HG03520 (cell line): ENCODE results near the gene INTU.
A peak's percentile ranks its signal among the peaks of the same experiment; 100 is the strongest.
"Not testable (repeated sequence)": the region's sequence is repeated elsewhere in the genome, so short reads cannot be mapped to it uniquely, and the experiment has no call there.

Experiments used
- ATAC-seq: cut with Tn5 transposase; IDR thresholded peaks from one replicate; pipeline ENCODE4 v1.9.1; 2021; ENCODE audit warnings: mild to moderate bottlenecking, moderate library complexity; ENCODE audit not compliant: unreplicated experiment

The INTU gene

DNA sequence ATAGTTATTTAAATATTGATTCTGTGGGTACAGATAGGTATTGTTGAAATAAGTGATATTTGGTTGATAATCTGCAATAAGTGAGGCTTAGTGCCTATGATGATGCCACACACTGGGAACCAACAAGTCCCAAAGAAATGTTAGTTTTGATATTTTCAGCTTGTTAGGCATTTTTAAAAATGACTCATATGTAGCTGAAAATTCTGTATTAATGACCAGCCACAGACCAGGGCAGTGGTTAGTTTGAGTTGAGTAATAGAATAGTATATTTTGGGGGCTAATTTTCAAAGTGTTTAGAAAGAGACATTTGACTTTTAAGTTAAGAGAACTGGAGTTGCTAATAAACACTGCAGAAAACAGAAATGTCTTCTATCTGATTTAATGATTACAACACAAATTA, 9.4 kb downstream of the INTU start:
- no peak for ATAC-seq

DNA sequence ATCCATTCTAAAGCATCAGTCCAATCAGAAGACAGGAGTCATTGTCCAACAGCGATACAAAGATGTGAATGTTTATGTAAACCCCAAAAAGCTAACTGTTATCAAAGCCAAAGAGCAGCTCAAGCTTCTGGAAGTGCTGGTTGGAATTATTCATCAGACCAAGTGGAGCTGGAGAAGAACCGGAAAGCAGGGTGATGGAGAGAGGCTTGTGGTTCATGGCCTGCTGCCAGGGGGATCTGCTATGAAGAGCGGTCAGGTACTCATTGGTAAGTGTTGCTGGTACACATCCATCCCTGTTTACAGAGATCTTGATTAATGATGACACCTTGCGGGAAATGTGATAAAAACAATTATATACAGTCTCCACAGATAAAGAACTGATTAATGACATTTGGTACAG, 11.0 kb downstream of the INTU start:
- no peak for ATAC-seq

DNA sequence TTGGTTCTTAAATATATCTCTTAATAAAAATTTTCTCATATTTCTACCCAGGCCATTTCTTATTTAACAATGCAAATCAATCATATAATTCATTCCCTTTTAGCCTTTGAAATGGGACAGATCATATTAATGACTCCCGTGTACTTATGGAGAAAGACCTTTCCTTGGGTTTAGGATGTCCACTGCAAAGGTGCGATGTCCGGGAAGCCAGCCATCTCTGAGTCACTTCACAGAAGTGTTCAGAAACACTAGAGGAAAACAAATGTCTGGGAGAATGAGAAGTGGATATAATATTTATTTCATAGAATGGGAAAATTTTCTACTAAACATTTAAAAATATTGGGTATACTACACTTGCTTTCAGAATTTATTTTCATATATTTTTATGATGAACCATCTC, 15.3 kb downstream of the INTU start:
- ATAC-seq: no peak

DNA sequence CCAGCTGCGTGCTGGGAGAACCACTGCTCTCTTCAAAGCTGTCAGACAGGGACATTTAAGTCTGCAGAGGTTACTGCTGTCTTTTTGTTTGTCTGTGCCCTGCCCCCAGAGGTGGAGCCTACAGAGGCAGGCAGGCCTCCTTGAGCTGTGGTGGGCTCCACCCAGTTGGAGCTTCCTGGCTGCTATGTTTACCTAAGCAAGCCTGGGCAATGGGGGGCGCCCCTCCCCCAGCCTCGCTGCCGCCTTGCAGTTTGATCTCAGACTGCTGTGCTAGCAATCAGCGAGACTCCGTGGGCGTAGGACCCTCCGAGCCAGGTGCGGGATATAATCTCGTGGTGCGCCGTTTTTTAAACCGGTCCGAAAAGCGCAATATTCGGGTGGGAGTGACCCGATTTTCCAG, 22.8 kb downstream of the INTU start:
- ATAC-seq: not testable (repeated sequence)

DNA sequence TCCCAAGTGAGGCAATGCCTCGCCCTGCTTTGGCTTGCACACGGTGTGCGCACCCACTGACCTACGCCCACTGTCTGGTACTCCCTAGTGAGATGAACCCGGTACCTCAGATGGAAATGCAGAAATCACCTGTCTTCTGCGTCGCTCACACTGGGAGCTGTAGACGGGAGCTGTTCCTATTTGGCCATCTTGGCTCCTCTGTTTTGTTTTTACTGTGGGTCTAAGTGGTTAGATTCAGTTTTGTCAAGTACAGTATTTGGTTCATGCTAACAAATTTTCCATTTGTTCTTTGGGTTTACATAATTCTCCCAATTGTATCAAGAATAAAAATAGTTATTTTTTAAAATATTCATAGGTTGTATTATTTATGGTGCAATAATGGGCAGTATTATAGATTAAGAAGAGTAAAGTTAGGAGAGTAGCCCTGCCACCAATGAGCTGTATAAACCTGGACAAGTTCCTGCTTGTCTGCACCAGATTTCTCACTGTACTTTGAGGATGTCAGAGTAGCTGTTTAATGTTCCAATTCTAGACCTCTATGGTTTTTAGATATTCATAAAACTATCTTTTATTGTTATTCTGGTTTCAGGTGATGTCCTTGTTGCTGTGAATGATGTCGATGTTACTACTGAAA, 23.4 kb downstream of the INTU start:
- no peak for ATAC-seq

DNA sequence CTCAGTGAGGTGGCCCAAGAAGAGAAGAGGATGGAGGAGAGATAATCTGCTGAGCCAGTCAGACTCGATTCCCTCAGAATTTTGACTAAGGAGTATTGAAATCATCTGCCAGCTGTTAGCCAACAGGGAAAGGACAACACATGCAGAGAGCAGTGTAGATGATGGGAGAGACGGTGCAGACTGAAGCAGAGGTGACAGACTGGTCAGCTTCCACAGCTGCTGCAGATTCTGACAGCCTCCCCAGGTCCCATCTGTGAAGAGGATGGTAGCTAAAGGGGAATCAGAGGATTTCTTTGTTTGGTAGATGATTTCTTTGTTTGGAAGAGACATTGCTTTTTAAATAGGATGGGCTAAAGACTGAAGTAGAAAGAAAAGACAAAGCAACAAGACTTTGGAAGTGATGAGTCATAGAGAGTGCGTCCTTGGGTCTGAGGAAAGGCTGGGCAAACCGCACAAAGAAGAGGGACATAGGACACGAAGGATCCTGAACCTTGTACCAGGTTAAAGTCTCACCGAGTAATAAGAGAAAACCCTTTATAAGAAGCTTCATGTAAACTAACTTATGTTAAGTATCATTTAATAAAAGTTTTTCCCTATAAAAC, 27.6 kb downstream of the INTU start:
- ATAC-seq: no peak

DNA sequence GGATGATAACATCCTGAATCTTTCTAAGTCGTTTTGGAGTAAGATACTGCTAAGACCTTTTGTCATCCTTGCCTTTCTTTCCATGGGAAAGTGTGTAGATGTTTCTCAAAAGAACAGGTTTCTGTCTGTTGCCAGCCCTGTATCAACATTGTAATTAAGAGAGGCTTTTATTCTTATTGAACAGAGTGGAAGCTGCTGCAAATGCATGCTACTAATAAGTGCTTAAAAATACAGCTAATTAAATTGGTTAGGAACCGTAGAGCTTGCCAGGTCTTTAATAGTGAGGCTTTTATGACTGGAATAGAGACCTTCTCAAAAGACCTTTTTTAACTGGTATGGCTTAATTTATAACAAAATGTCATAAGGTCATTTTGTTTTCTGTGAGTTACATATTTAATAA, 34.4 kb downstream of the INTU start:
- ATAC-seq: no peak

DNA sequence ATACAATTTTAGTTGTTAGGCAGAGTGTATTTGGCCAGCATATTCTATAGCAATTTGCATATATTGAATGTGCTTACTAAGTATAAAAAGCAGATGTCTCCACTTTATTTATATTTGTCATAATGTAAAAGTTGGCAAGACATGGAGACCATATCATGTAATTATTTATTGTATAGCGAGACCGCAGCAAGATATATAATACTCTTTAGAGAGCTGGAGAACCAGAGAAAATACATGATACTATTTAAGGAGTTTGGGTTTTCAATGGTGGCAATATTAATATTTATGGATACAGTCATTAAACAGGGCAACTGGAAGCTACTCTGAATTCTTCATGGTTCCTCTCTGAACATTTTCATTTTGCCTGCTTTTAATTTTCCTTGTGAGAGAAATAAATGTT, 35.0 kb downstream of the INTU start:
- ATAC-seq: no peak

DNA sequence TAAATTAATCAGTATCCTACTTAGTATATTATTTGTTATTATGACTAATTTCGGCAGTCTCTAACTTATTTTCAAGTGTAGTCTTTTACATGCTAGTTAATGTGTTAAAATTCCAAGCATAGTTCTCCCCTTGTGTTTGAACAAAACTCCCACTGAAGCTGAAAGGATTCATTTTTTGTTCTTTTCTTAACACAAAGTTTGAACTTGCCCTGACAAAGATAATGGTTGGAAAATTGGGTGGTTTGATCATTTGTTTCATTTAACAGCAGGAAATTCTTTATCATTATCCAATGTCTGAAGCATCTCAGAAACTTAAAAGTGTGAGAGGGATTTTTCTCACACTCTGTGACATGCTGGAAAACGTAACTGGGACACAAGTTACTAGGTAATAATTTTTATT, 36.0 kb downstream of the INTU start:
- no peak for ATAC-seq

DNA sequence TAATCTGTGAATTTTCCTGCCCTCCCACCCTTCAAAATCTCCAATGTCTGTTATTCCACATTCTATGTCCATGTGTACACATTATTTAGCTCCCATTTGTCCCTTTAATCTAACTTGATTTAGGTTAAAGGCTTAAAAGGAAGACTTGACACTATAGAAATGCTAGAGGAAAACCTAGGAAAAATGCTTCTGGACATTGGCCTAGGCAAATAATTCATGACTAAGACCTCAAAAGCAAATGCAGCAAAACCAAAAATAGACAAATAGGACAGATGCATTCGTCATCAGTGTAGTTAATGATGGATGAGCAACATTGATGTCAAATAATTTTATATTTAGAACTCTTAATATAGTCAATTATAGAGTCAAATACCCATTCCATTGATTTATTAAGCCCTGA, 36.9 kb downstream of the INTU start:
- ATAC-seq: no peak

DNA sequence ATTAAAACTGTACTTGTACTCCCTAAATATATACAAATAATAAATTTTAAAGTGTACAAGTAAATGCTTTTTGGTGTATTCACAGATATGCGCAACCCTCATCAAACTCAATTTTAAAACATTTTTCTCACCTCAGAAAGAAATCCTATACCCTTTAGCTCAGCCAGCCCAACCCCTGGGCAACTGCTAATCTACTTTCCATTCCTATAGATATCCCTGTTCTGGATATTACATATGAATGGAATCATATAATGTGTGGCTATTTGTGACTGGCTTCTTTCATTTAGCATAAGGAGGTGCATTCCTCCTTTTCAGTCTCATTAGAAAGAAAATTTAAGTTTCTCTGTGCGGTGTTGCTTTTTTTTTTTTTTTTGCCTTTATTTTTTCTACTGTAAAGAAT, 39.4 kb downstream of the INTU start:
- ATAC-seq: no peak

DNA sequence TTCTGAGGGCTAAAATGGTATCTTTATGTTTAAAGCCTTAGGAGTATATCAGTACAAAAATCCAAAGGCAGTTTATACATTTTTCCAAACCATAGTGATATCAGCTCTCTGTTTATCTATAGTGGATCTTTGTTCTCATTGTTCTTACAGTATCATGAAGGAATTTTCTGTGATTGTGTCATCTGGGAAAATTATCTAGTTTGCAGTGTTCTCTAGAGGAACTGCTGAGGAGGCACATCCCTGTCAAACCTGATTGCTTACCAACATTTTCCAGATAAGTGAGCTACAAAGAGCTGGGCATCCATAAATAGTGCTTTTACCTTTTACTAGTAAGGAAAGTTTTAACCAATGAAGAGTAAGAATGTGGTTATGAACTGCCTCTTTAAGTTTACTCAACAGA, 52.5 kb downstream of the INTU start:
- ATAC-seq: no peak

DNA sequence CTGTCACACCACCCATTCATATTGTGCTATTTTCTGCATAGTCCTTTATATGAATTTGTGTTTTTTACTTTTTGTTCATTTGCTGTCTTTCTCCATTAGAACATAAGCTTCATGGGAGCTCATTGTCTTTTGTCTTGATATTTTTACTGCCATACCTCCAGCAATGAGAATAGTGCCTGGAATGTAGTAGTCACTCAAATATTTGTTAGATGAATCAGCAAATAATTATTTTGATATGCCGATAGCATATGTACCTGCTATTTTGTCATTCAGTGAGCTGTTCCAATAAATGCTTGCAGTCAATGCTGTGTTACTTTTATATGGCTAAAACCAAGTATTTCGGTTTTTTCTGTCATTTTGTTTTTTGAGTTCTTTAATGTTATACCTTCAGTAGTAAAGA, 53.9 kb downstream of the INTU start:
- no peak for ATAC-seq

DNA sequence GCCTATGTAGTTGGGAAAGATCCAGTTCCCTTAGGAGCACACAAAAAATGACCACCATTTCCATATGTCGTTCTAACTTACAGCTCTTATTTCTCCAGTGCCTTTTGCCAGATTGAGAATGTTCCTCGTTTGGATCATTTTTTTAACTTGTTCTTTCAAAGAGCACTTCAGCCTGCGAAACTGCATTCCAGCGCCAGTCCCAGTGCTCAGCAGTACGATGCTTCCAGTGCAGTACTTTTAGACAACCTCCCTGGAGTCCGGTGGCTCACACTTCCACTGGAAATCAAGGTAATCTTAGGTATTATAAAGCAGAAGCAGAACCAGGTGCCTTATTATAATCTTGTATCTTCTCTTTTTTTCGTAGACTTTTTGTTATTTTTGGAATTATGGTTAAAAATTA, 54.8 kb downstream of the INTU start:
- ATAC-seq: no peak

DNA sequence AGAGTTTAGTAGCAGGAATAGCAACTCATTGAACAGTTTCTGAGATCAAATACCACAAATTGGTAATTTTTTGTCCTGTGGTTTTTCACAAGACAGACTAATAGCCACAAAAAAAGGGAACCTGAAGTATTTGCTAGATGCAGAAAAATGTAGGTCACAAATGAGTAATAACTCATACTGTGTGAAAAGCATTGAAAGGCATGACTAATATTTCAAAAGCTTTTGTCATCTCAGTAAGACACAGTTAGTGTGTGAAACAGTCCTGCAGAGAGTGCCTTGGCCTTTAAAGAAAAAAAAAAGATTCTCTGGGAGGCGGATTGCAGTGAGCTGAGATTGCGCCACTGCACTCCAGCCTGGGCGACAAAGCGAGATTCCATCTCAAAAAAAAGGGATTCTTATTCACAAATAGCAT, 66.0 kb downstream of the INTU start:
- peak; percentile 100 for ATAC-seq

DNA sequence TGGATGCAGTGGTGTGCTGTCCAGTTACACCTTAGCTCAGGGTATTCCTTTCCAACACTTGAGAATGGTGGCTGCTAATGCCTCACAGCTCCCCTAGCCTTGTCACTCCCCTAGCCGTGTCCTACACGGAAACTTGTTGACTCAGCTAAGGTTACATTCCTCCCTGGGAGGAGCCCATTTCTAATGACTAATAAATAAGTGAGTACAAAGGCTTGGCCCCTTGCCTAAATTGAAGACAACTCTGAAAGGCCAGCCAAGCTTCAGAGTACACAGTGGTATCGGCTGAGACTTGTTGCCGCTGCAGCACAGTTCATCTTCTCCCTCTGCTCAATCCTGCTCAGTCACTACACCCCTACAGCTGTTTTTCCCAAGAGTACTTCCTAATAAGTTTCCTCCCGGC, 76.2 kb downstream of the INTU start:
- ATAC-seq: no peak

DNA sequence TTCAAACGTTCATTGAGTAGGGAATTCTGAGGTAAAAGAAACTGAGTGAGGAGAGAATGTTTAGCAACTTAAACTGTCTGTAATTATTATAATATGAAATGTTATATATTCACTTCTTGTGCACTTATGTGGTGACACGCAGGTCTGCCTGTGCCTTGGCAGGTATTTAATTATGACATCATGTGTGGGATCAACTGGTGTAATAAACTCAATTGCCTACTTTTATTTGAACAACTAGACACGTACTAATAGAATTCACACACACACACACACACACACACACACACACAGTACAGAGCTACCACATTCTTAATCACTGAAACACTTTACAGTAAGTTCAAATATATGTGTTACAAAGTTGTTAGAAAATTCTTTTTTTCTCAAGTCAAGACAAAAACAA, 76.7 kb downstream of the INTU start:
- ATAC-seq: no peak

DNA sequence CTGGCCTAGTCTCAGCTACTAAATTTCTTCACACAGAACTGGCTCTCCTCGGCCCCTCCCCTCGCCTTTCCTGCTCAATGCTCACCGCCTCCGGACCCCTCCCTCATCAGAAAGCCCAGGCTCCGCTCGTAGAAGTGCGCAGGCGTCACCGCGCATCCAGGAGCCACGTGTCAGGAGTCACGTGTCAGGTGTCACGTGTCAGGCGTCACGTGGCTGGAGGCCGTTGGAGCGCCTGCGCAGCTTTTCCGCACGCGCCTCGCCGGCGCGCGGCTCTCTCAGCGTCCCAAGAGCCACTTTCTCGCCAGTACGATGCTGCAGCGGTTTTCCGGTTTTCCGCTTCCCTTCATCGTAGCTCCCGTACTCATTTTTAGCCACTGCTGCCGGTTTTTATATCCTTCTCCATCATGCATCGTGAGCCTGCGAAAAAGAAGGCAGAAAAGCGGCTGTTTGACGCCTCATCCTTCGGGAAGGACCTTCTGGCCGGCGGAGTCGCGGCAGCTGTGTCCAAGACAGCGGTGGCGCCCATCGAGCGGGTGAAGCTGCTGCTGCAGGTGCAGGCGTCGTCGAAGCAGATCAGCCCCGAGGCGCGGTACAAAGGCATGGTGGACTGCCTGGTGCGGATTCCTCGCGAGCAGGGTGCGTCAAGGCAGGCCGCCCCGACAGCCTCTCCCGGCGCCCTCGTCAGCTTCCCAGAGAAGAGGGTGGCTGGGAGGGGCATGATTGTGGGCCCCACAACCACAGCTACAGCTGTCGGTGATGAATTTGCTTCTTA, 97.6 kb downstream of the INTU start, which contains the start of gene SLC25A31:
TSS of gene SLC25A31 (plus strand) at position 259 of the 772 bp plus-strand sequence. CDS start at position 405, 146 bp downstream.
- no peak for ATAC-seq

DNA sequence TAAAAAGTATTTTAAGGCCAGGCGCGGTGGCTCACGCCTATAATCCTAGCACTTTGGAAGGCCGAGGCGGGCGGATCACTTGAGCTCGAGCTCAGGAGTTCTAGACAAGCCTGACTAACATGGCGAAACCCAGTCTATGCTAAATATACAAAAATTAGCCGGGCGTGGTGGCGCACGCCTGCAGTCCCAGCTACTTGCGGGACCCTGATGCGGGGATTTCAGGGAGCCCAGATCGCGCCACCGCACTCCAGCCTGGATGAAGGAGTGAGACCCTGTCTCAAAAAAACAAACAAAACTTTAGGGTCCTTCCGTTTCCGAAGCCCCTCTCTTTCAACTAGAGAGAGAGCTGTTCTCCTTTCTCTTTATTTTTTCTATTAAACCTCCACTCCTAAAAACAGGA, 98.6 kb downstream of the INTU start:
- no peak for ATAC-seq

DNA sequence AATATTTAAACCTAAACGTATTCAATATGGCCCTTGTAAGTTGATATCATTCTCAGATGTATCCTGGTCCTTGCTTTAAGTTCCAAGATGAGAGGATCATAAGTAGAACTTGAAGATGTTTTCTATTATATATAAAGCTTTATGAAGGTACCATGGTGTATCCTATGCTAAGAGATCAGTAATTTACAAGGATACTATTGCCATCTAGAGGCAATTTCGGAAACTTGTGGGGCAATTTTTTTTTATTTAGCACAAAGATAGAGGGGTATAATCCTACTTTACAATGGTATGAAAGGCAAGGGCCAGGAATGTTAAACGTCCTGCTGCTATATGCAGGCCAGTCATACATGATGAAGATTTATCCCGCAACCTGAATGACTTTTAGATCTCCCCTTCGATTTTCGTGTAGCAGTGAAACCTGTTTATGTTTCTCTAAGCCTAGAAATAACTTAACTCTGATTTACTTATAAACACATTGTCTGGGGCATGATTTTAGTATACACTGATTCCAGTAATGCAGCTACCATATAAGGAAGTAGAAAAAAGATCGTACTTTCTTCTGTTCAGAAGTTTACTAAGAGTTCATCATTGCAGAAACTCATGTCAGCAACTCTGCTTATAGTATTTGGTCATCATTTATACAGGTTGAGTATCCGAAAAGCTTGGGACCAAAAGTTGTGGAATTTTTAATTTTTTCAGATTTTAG, 100.0 kb downstream of the INTU start:
- ATAC-seq: peak; percentile 68

DNA sequence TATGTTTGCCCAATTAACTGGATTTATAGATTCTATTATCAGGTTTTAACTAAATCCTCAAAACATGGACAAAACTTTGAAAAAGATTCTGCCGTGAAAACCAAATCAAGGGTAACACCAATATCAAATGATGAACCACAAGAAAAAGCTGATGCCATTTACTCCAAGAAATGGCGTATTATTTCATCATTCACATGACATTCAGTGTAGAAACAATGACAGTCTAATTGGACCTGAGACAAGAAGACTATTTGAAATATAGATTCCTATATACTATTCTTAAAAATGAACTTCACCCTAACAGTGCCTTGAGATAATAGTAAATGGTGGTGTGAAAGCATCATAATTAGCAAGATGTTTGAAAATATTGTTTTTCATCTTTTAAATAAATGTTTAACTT, 102.2 kb downstream of the INTU start:
- ATAC-seq: no peak

DNA sequence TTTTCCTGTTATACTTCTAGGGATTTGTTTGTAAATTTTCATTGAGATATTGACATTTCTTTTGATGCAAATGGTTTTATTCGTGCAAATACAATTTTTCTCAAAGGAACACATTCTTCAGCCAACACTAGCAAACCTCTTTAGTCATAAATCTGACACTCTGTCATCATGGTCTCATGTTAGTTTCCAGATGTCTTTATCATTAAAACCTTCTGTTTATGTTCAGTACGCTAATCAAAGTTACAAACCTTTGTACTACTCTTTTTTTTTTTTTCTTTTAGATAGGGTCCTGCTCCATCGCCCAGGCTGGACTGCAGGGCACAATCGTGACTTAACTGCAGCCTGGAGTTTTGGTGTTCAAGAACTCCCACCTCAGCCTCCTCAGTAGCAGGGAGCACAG, 104.5 kb downstream of the INTU start:
- no peak for ATAC-seq
